GM23338 (cell line): ENCODE results near the gene SCYGR2. TPM values are rescaled to one million over a fixed set of nuclear protein-coding genes. Genes with fewer than 3 reads are reported as not detected.

ENCODE experiments used
- ATAC-seq: fragments of 200-7000 bp; cut with Tn5 transposase; 3 replicates; pipeline ENCODE4 v1.9.1; 2020
- DNase-seq: peaks from one replicate; pipeline ENCODE4 v3.0.0-alpha.2; 2015; ENCODE audit warnings: low spot score
- H2AFZ ChIP-seq: fragments of 200-600 bp; sonication (generic); 2 replicates; pipeline ENCODE4 v1.8.0; 2016; ENCODE audit warnings: antibody characterized with exemption, mild to moderate bottlenecking, moderate library complexity
- H3F3A ChIP-seq: fragments of 200-600 bp; sonication (generic); replicated peaks from 2 replicates; pipeline ENCODE4 v1.8.0; 2017; ENCODE audit warnings: antibody characterized with exemption, mixed run types, low read depth
- H3K27ac ChIP-seq: fragments of 200-600 bp; sonication (generic); 2 replicates; pipeline ENCODE4 v1.6.1; 2016; ENCODE audit warnings: low read depth
- H3K27me3 ChIP-seq: fragments of 200-600 bp; sonication (generic); 2 replicates; pipeline ENCODE4 v1.8.0; 2016; ENCODE audit warnings: mild to moderate bottlenecking, mixed run types, moderate library complexity; ENCODE audit not compliant: insufficient read depth
- H3K36me3 ChIP-seq: fragments of 200-600 bp; sonication (generic); 2 replicates; pipeline ENCODE4 v1.8.0; 2016; ENCODE audit warnings: mild to moderate bottlenecking; ENCODE audit not compliant: insufficient read depth
- H3K4me1 ChIP-seq: fragments of 200-600 bp; sonication (generic); 2 replicates; pipeline ENCODE4 v1.8.0; 2016; ENCODE audit warnings: mild to moderate bottlenecking, moderate library complexity; ENCODE audit not compliant: insufficient read depth
- H3K4me2 ChIP-seq: fragments of 200-600 bp; sonication (generic); 2 replicates; pipeline ENCODE4 v1.7.1; 2017; ENCODE audit warnings: mixed run types
- H3K4me3 ChIP-seq: fragments of 200-600 bp; sonication (generic); 2 replicates; pipeline ENCODE4 v1.6.1; 2016; ENCODE audit warnings: mixed run types
- H3K79me2 ChIP-seq: fragments of 200-600 bp; sonication (generic); replicated peaks from 2 replicates; pipeline ENCODE4 v1.8.0; 2017; ENCODE audit warnings: mild to moderate bottlenecking; ENCODE audit not compliant: insufficient read depth
- H3K9me2 ChIP-seq: fragments of 200-600 bp; sonication (generic); 2 replicates; pipeline ENCODE4 v1.8.0; 2017; ENCODE audit not compliant: insufficient read depth
- H4K20me1 ChIP-seq: fragments of 200-600 bp; sonication (generic); replicated peaks from 2 replicates; pipeline ENCODE4 v1.8.0; 2017; ENCODE audit warnings: mild to moderate bottlenecking; ENCODE audit not compliant: insufficient read depth
- H3K27ac Mint-ChIP-seq: 2 replicates; pipeline ENCODE4 v1.8.0; 2020; ENCODE audit warnings: inconsistent platforms, mild to moderate bottlenecking, moderate library complexity, mixed read lengths
- H3K27me3 Mint-ChIP-seq: 3 replicates; pipeline ENCODE4 v1.8.0; 2022; ENCODE audit warnings: low read depth, mild to moderate bottlenecking, moderate library complexity, mixed read lengths, inconsistent platforms; ENCODE audit not compliant: insufficient read depth, poor library complexity
- H3K36me3 Mint-ChIP-seq: 3 replicates; pipeline ENCODE4 v1.8.0; 2021; ENCODE audit warnings: low read depth, mild to moderate bottlenecking, inconsistent platforms, moderate library complexity, mixed read lengths
- H3K4me1 Mint-ChIP-seq: 3 replicates; pipeline ENCODE4 v1.8.0; 2020; ENCODE audit warnings: mild to moderate bottlenecking, inconsistent platforms, mixed read lengths
- H3K4me3 Mint-ChIP-seq: 3 replicates; pipeline ENCODE4 v1.8.0; 2021; ENCODE audit warnings: moderate library complexity, mild to moderate bottlenecking, inconsistent platforms, mixed read lengths
- H3K9me3 Mint-ChIP-seq: 3 replicates; pipeline ENCODE4 v1.8.0; 2020; ENCODE audit warnings: moderate library complexity, mild to moderate bottlenecking, inconsistent platforms, mixed read lengths
- CTCF ChIP-seq, 2 experiments: fragments of 200-600 bp in 1 of 2; sonication (generic) in 1 of 2; conservative IDR thresholded peaks; 2 replicates each; pipeline versions ENCODE4 v1.5.1 to v1.6.1; 2016 to 2017; ENCODE audit warnings: antibody characterized with exemption in 2 of 2, low read depth in 2 of 2, mild to moderate bottlenecking in 2 of 2, moderate library complexity in 1 of 2
- ZNF114 ChIP-seq: fragments of 250-450 bp; sonication (Bioruptor Pico); IDR thresholded peaks from 2 replicates; pipeline ENCODE4 v1.5.0; 2020; ENCODE audit warnings: mild to moderate bottlenecking, moderate library complexity
- polyA plus RNA-seq: library from polyadenylated mRNA; unstranded; fragments of >200 nt; fragmentation: Nextera tagmentation; extraction: Ambion mirVana; gene quantifications from 2 replicates; pipeline ENCODE4 v1.2.1, GENCODE V29; 2016
- total RNA-seq: library from RNA; depleted of rRNA; stranded (reverse); fragments of >200 nt; shearing (Covaris generic); gene quantifications from 2 replicates; pipeline ENCODE4 v1.2.3, GENCODE V29; 2014; rRNA removed

The SCYGR2 gene
- total and polyA plus RNA-seq, 2 experiments from 2014 or later, result not detected

- ATAC-seq (no peak), DNase-seq (peak; percentile 26)
- no peaks in the 10 kb centered on the region for H3K36me3 ChIP-seq
- H3F3A ChIP-seq, result no peaks in the 10 kb centered on the region
- H3K4me1 ChIP-seq, result no peaks in the 10 kb centered on the region
- no peak overlapping the region for H3K4me3 Mint-ChIP-seq
- peaks cover 5% of the 10 kb centered on the region; the same call in 1 of the 3 replicates for H3K4me1 Mint-ChIP-seq
- no peak overlapping the region for H3K4me3 ChIP-seq
- no peak overlapping the region for H3K27ac ChIP-seq
- H3K9me2 ChIP-seq, result no peaks in the 10 kb centered on the region
- H3K36me3 Mint-ChIP-seq, result no peaks in the 10 kb centered on the region
- no peaks in the 10 kb centered on the region for H3K27me3 ChIP-seq
- TF ChIP-seq CTCF (conservative IDR thresholded peaks at IDR 0.05; ENCODE audit: low read depth in 2 of 2) (peak in 1 of 2 experiments; percentile 28; a peak in 1 of 4 replicates), ZNF114 (CRISPR knock-in tag) (no peak)
- no peaks in the 10 kb centered on the region for H3K9me3 Mint-ChIP-seq
- no peaks in the 10 kb centered on the region for H3K79me2 ChIP-seq
- H2AFZ ChIP-seq, result 0 out of 2 replicates have a peak overlapping the region, but pooled peaks have one; percentile 38
- no peaks in the 10 kb centered on the region for H3K27me3 Mint-ChIP-seq
- no peak overlapping the region for H3K27ac Mint-ChIP-seq
- no peak overlapping the region for H3K4me2 ChIP-seq
- no peaks in the 10 kb centered on the region for H4K20me1 ChIP-seq
Measured at GRCh38 chr2:227643990-227644551, 45.4 kb downstream of the SCYGR2 start.

Other genes with a start within 250 kb of the SCYGR2 start
- not detected in 2 replicates for gene TM4SF20, start 219.6 kb upstream of the SCYGR2 start, total RNA-seq
- gene TM4SF20, start 219.6 kb upstream of the SCYGR2 start, polyA plus RNA-seq, result 0.12 TPM in 1 of 2 replicates, not detected in the other
- gene SCYGR1, start 210.9 kb upstream of the SCYGR2 start, total RNA-seq, result not detected in 2 replicates
- gene SCYGR1, start 210.9 kb upstream of the SCYGR2 start, polyA plus RNA-seq, result not detected in 2 replicates
- gene AGFG1, start 126.7 kb upstream of the SCYGR2 start, total RNA-seq, result 96.4 and 113 TPM in 2 replicates
- gene AGFG1, start 126.7 kb upstream of the SCYGR2 start, polyA plus RNA-seq, result 13.8 and 14.5 TPM in 2 replicates
- not detected in 2 replicates for gene SCYGR3, start 15.9 kb downstream of the SCYGR2 start, total RNA-seq
- not detected in 2 replicates for gene SCYGR3, start 15.9 kb downstream of the SCYGR2 start, polyA plus RNA-seq
- gene SCYGR4, start 18.6 kb downstream of the SCYGR2 start, total RNA-seq, result not detected in 2 replicates
- gene SCYGR4, start 18.6 kb downstream of the SCYGR2 start, polyA plus RNA-seq, result not detected in 2 replicates
- gene SCYGR5, start 67.9 kb downstream of the SCYGR2 start, total RNA-seq, result not detected in 2 replicates
- not detected in 2 replicates for gene SCYGR5, start 67.9 kb downstream of the SCYGR2 start, polyA plus RNA-seq
- gene SLC19A3, start 119.1 kb downstream of the SCYGR2 start, total RNA-seq, result 9.1 and 12.0 TPM in 2 replicates
- 3.5 and 4.2 TPM in 2 replicates for gene SLC19A3, start 119.1 kb downstream of the SCYGR2 start, polyA plus RNA-seq
- not detected in 2 replicates for gene SCYGR6, start 125.9 kb downstream of the SCYGR2 start, total RNA-seq
- not detected in 2 replicates for gene SCYGR6, start 125.9 kb downstream of the SCYGR2 start, polyA plus RNA-seq
- gene SCYGR7, start 129.4 kb downstream of the SCYGR2 start, total RNA-seq, result not detected in 2 replicates
- gene SCYGR7, start 129.4 kb downstream of the SCYGR2 start, polyA plus RNA-seq, result not detected in 2 replicates
- not detected in 2 replicates for gene SCYGR8, start 147.0 kb downstream of the SCYGR2 start, total RNA-seq
- gene SCYGR8, start 147.0 kb downstream of the SCYGR2 start, polyA plus RNA-seq, result not detected in 2 replicates
- not detected in 2 replicates for gene CCL20, start 214.9 kb downstream of the SCYGR2 start, total RNA-seq
- gene CCL20, start 214.9 kb downstream of the SCYGR2 start, polyA plus RNA-seq, result not detected in 2 replicates